ENCODE measurements around the gene KDM4C.

The KDM4C gene

DNA sequence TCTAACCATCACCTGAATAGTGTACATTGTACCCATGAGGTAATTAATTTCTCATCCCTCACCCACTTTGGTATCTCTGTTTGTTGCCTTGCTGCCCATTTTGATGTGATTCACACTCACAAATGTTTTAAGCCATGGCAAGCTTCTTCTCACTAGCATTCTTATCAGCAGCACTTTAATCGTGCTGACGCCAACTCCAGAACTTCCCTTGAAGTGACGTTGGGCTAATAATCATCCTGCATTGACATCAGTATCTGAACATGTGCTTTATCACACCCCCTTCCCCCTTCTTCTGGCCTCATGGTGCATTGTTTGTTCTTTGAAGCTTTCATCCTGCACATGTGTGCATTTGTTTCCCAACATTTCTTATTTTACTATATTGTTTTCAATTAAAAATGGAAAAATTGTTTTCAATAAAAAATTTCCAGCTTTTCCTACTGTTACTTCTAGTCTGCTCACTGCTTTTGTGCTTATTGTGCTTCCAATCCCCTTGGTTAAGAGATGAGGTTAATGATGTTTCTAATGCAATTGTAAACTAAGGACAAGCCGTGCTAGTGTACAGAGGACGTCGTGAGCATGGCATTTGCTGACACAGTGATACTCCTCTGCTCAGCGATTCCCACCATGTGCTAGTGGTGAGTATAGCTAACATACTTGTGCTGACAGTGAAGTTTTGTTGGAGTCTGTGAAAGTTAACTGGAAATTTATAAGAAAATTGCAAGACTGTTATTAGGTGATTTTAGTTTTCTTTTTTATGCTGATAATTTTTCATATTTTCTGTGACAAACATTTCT, 238.5 kb downstream of the KDM4C start:
- H3K4me3 ChIP-seq (ENCODE audit: low read depth, low read length): no peak overlapping the region
- TF ChIP-seq, protein P1, sequence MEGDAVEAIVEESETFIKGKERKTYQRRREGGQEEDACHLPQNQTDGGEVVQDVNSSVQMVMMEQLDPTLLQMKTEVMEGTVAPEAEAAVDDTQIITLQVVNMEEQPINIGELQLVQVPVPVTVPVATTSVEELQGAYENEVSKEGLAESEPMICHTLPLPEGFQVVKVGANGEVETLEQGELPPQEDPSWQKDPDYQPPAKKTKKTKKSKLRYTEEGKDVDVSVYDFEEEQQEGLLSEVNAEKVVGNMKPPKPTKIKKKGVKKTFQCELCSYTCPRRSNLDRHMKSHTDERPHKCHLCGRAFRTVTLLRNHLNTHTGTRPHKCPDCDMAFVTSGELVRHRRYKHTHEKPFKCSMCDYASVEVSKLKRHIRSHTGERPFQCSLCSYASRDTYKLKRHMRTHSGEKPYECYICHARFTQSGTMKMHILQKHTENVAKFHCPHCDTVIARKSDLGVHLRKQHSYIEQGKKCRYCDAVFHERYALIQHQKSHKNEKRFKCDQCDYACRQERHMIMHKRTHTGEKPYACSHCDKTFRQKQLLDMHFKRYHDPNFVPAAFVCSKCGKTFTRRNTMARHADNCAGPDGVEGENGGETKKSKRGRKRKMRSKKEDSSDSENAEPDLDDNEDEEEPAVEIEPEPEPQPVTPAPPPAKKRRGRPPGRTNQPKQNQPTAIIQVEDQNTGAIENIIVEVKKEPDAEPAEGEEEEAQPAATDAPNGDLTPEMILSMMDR (IDR thresholded peaks at IDR 0.05; ENCODE audit: low read depth, low read length): no peak

GRCh38 chr9:6997330-6997729, 239.6 kb downstream of the KDM4C start:
- H3K4me1 ChIP-seq: no peaks in the 10 kb centered on the region; the same call in 1 of the 2 replicates
- no peaks in the 10 kb centered on the region for H3K27me3 ChIP-seq
- no peak for DNase-seq
- TF ChIP-seq, protein P1 (IDR thresholded peaks at IDR 0.05; ENCODE audit: low read depth, low read length): no peak
- H3K4me3 ChIP-seq (ENCODE audit: low read depth, low read length): no peak overlapping the region
- H3K9me3 ChIP-seq: no peaks in the 10 kb centered on the region
- H3K36me3 ChIP-seq: no peaks in the 10 kb centered on the region

More for the DNA sequence above, 238.5 kb downstream of the KDM4C start:
- Histone ChIP-seq H3K27me3 (no peaks in the 10 kb centered on the region), H3K9me3 (no peaks in the 10 kb centered on the region), H3K4me1 (no peaks in the 10 kb centered on the region; the same call in 1 of the 2 replicates), H3K36me3 (no peaks in the 10 kb centered on the region)
- no peak for DNase-seq

DNA sequence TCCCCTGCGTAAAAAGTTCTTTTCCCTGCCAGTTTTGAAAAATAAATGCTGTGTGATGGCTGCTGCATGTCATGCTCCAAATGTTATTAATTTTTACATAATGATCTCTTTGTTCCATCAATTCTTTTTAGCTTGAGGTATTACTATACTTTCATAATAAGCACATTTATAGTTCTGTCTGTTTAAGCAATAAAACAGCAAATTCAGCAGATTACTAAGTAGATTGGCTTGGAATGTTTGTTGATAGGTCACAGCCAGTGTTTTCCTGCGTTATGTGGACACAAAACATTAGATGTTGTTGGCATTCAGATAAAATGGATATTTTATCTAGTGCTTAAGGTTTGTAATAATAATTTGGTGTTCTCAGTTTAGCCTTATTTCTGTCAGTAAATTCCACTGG, 242.0 kb downstream of the KDM4C start:
- no peaks in the 10 kb centered on the region for H3K27me3 ChIP-seq
- H3K4me1 ChIP-seq: no peaks in the 10 kb centered on the region; the same call in 1 of the 2 replicates
- TF ChIP-seq, protein P1 (IDR thresholded peaks at IDR 0.05; ENCODE audit: low read depth, low read length): no peak
- H3K9me3 ChIP-seq: no peaks in the 10 kb centered on the region
- no peaks in the 10 kb centered on the region for H3K36me3 ChIP-seq
- no peak overlapping the region for H3K4me3 ChIP-seq (ENCODE audit: low read depth, low read length)
- DNase-seq: no peak

- Histone ChIP-seq H3K4me3 (ENCODE audit: low read depth, low read length) (no peak overlapping the region), H3K36me3 (no peaks in the 10 kb centered on the region), H3K9me3 (no peaks in the 10 kb centered on the region), H3K27me3 (no peaks in the 10 kb centered on the region), H3K4me1 (no peaks in the 10 kb centered on the region; the same call in 1 of the 2 replicates)
- no peak for DNase-seq
- TF ChIP-seq, protein P1 (IDR thresholded peaks at IDR 0.05; ENCODE audit: low read depth, low read length): no peak
These were observed 243.8 kb downstream of the KDM4C start for GRCh38 chr9:7001571-7001970.

- no peaks in the 10 kb centered on the region for H3K9me3 ChIP-seq
- TF ChIP-seq, protein P1 (IDR thresholded peaks at IDR 0.05; ENCODE audit: low read depth, low read length): no peak
- H3K4me3 ChIP-seq (ENCODE audit: low read depth, low read length): no peak overlapping the region
- H3K4me1 ChIP-seq: no peaks in the 10 kb centered on the region
- peaks cover 9% of the 10 kb centered on the region for H3K36me3 ChIP-seq
- no peak for DNase-seq
- no peaks in the 10 kb centered on the region for H3K27me3 ChIP-seq
These were observed 246.1 kb downstream of the KDM4C start for GRCh38 chr9:7003861-7004260.

- H3K36me3 ChIP-seq: peaks cover 11% of the 10 kb centered on the region
- TF ChIP-seq, protein P1 (IDR thresholded peaks at IDR 0.05; ENCODE audit: low read depth, low read length): no peak
These were observed 248.6 kb downstream of the KDM4C start for GRCh38 chr9:7006417-7006816.

More at GRCh38 chr9:7006417-7006816, 248.6 kb downstream of the KDM4C start:
- Histone ChIP-seq H3K27me3 (no peaks in the 10 kb centered on the region), H3K9me3 (no peaks in the 10 kb centered on the region), H3K4me3 (ENCODE audit: low read depth, low read length) (no peak overlapping the region), H3K4me1 (no peaks in the 10 kb centered on the region)
- no peak for DNase-seq

All from BE2C (cell line).